Right lobe of liver (tissue), 4 donors: ENCODE results near the gene CTIF.

Experiments used
- POLR2A ChIP-seq: fragments of 450-650 bp; IDR thresholded peaks from one replicate; pipeline ENCODE4 v1.6.1; 2017; ENCODE audit warnings: antibody characterized with exemption, mild to moderate bottlenecking
- TF ChIP-seq, protein P1 (sequence below), 4 donors: fragments of 200-600 bp in 3 of 4; fragments of 450-650 bp in 1 of 4; IDR thresholded peaks; one replicate each; pipeline versions ENCODE4 v1.5.1 to v1.8.0; 2016 to 2022; ENCODE audit warnings: antibody characterized with exemption in 4 of 4, mild to moderate bottlenecking in 2 of 4
- donor health status: DM: no; HTN: no; CAD: no.
- donor health status: DM: no; HTN: no; CAD: no.
- donor health status: DM: no; HTN: yes; CAD: no.

DNA sequence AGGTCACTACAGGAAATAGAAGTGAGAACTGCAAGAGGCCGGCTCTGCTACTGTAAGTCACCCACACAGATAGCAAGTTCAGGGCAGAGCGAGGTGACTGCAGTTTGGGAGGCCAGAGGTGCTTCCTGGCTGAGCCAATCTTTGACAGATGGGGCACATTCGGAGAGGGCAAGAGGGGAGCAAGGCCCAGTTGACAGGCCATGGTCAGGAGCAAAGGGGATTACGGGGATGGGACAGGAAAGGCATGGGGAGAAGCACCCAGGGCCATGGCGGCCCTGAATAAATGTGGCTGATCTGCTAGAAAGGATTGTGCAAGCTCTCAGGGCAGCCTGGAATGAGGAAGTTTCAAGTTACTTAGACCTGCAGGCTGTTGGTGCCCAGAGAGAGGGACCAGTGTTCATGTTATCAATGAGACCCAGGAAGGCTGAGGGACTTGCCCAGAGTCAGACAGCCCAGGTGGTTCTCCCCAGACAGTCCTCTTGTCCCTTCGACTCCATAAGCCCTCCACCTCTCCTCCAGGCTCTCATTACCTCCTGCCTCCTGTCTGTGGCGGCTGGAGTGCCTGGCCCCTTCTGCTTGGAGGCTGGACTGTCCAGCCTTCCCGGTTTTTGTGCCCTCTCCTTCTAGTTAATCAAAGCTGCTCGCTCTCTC, 123.3 kb downstream of the CTIF start:
- no peak for TF ChIP-seq POLR2A
- TF ChIP-seq, protein P1, sequence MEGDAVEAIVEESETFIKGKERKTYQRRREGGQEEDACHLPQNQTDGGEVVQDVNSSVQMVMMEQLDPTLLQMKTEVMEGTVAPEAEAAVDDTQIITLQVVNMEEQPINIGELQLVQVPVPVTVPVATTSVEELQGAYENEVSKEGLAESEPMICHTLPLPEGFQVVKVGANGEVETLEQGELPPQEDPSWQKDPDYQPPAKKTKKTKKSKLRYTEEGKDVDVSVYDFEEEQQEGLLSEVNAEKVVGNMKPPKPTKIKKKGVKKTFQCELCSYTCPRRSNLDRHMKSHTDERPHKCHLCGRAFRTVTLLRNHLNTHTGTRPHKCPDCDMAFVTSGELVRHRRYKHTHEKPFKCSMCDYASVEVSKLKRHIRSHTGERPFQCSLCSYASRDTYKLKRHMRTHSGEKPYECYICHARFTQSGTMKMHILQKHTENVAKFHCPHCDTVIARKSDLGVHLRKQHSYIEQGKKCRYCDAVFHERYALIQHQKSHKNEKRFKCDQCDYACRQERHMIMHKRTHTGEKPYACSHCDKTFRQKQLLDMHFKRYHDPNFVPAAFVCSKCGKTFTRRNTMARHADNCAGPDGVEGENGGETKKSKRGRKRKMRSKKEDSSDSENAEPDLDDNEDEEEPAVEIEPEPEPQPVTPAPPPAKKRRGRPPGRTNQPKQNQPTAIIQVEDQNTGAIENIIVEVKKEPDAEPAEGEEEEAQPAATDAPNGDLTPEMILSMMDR (IDR thresholded peaks at IDR 0.05): no peak
